ENCODE measurements around the gene TSPAN11.

TSPAN11 gene

DNA sequence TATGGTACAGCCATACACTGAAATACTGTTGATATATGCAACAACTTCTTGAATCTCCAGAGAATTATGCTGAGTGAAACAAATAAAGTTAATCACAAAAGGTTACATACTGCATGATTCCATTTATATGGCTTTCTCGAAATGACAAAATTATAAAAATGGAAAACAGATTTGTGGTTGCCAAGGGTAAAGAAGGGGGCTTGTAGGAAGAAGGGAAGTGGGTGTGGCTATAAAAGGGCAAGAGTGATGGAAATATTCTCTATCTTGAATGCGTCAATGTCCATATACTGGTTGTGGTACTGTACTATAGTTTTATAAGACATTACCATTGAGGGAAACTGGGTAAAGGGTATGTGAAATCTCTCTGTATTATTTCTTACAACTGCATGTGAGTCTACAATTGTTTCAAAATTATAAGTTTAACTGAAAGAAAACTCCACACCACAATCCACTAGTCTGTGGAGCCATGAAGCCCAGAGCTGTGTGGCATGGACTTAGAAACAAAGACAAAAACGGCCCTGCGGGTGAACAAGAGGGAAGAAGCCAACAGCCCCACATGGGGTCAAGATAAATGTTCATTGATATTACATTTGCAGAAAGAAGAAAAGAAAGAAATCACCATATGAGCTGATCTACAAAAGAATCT lies 18.3 kb upstream of the TSPAN11 start:
- Histone ChIP-seq H3K9me3 (ENCODE audit: insufficient read depth, low read length) (no peaks in the 10 kb centered on the region), H3K79me2 (ENCODE audit: insufficient read depth, low read length) (no peaks in the 10 kb centered on the region), H3K9ac (ENCODE audit: low read length) (no peak overlapping the region), H3K27me3 (ENCODE audit: low read length) (no peaks in the 10 kb centered on the region), H3K4me2 (ENCODE audit: low read depth, low read length, poor library complexity, severe bottlenecking) (no peak overlapping the region), H2AFZ (ENCODE audit: low read depth, low read length, severe bottlenecking) (no peak overlapping the region), H3K4me3 (ENCODE audit: insufficient read depth, low read length, poor library complexity, severe bottlenecking) (no peak overlapping the region), H3K9me2 (replicated peaks; ENCODE audit: insufficient read depth, low read length) (no peaks in the 10 kb centered on the region), H3F3A (ENCODE audit: insufficient read depth) (no peaks in the 10 kb centered on the region), H3K36me3 (ENCODE audit: low read length) (no peaks in the 10 kb centered on the region), H3K27ac (ENCODE audit: low read depth, low read length) (no peak overlapping the region), H4K20me1 (ENCODE audit: low read depth, low read length) (no peaks in the 10 kb centered on the region)
- TF ChIP-seq EZH2phosphoT487 (conservative IDR thresholded peaks at IDR 0.05; ENCODE audit: low read length) = no peak
- TF ChIP-seq CTCF (IDR thresholded peaks at IDR 0.05; ENCODE audit: insufficient read depth, low read length, poor library complexity, severe bottlenecking) = no peak

DNA sequence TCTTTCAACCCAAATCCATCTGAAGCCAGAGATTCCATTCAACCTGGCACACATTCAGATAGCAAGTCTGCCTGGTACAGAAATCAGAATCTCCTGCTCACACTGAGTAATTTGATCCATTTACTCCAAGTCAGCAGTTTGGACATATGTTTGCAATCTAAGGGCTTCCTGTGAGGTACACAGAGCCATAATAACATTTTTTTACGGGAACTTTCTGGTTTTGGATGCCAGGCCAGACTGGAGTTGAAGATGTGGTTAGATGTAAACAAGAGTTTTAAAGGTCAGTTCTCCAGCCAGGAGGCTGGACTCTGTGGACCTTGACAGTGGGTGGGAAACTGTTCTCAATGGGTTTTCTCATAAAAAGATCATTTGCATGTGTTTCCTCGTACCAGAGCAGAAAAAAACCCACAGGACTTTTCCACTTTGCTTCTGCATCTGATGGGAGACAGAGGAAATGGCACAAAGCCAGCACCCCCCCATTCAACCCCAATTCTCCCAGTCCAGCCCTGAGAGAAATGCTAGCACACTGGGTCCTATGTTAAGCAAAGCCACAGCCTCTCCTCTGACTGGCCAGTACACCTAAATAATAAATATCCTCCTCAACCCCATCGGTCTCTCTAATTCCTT lies 17.7 kb upstream of the TSPAN11 start:
- Histone ChIP-seq H4K20me1 (ENCODE audit: low read depth, low read length) (no peaks in the 10 kb centered on the region), H3K36me3 (ENCODE audit: low read length) (no peaks in the 10 kb centered on the region), H3K79me2 (ENCODE audit: insufficient read depth, low read length) (no peaks in the 10 kb centered on the region), H3K9me2 (replicated peaks; ENCODE audit: insufficient read depth, low read length) (no peaks in the 10 kb centered on the region), H2AFZ (ENCODE audit: low read depth, low read length, severe bottlenecking) (no peak overlapping the region), H3K27ac (ENCODE audit: low read depth, low read length) (no peak overlapping the region), H3K9ac (ENCODE audit: low read length) (no peak overlapping the region), H3F3A (ENCODE audit: insufficient read depth) (no peaks in the 10 kb centered on the region), H3K4me2 (ENCODE audit: low read depth, low read length, poor library complexity, severe bottlenecking) (no peak overlapping the region), H3K27me3 (ENCODE audit: low read length) (no peaks in the 10 kb centered on the region), H3K9me3 (ENCODE audit: insufficient read depth, low read length) (no peaks in the 10 kb centered on the region), H3K4me3 (ENCODE audit: insufficient read depth, low read length, poor library complexity, severe bottlenecking) (no peak overlapping the region)
- TF ChIP-seq CTCF (IDR thresholded peaks at IDR 0.05; ENCODE audit: insufficient read depth, low read length, poor library complexity, severe bottlenecking) (no peak), EZH2phosphoT487 (conservative IDR thresholded peaks at IDR 0.05; ENCODE audit: low read length) (no peak)

GRCh38 chr12:30909349-30910037 lies 17.1 kb upstream of the TSPAN11 start:
- Histone ChIP-seq H3K27ac (ENCODE audit: low read depth, low read length) (no peak overlapping the region), H3K9ac (ENCODE audit: low read length) (no peak overlapping the region), H3K9me3 (ENCODE audit: insufficient read depth, low read length) (no peaks in the 10 kb centered on the region), H2AFZ (ENCODE audit: low read depth, low read length, severe bottlenecking) (no peak overlapping the region), H4K20me1 (ENCODE audit: low read depth, low read length) (no peaks in the 10 kb centered on the region), H3K4me3 (ENCODE audit: insufficient read depth, low read length, poor library complexity, severe bottlenecking) (no peak overlapping the region), H3K36me3 (ENCODE audit: low read length) (no peaks in the 10 kb centered on the region), H3K4me2 (ENCODE audit: low read depth, low read length, poor library complexity, severe bottlenecking) (no peak overlapping the region), H3K27me3 (ENCODE audit: low read length) (no peaks in the 10 kb centered on the region), H3K9me2 (replicated peaks; ENCODE audit: insufficient read depth, low read length) (no peaks in the 10 kb centered on the region), H3K79me2 (ENCODE audit: insufficient read depth, low read length) (no peaks in the 10 kb centered on the region), H3F3A (ENCODE audit: insufficient read depth) (no peaks in the 10 kb centered on the region)
- no peak for TF ChIP-seq EZH2phosphoT487 (conservative IDR thresholded peaks at IDR 0.05; ENCODE audit: low read length)
- no peak for TF ChIP-seq CTCF (IDR thresholded peaks at IDR 0.05; ENCODE audit: insufficient read depth, low read length, poor library complexity, severe bottlenecking)

Data from SU-DHL-6 (cell line).